HG03196 (cell line): Measurements from ENCODE around the gene SMARCD2.
"Not testable (repeated sequence)": the region's sequence is repeated elsewhere in the genome, so short reads cannot be mapped to it uniquely, and the experiment has no call there.

ENCODE experiments used
- ATAC-seq: cut with Tn5 transposase; IDR thresholded peaks from one replicate; pipeline ENCODE4 v1.9.1; 2021; ENCODE audit not compliant: unreplicated experiment

The SMARCD2 gene

DNA sequence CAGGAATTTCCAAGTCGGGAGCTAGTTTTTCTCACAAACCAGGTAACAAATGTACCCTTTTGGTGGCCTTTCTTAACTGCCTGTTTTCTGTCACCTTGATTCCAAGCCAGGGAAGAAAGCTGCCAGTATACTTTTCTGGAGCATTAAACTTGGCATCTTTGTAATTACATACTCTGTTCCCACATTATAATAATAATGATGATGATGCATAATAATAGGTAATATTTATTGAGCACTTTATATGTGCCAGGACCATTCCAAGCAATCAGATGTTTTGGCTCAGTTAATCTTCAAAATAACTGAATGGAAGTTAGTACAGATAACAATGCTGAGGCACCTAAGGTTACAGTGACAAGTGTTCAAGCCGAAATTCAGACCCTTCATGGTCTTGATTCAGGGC, 26.4 kb downstream of the SMARCD2 start:
- ATAC-seq: no peak

DNA sequence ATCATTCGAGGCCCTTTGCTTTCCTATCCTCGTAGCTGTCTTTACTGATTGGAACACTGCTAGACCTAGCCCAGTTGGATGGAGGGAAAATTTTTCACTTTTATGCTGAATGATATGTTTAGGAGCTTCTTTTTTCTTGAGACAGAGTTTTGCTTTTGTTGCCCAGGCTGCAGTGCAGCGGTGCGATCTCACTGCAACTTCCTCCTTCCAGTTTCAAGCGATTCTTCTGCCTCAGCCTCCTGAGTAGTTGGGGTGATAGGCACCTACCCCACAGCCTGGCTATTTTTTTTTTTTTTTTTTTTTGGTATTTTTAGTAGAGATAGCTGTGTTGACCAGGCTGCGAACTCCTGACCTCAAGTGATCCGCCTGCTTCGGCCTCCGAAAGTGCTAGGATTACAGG, 32.5 kb downstream of the SMARCD2 start:
- ATAC-seq: no peak

DNA sequence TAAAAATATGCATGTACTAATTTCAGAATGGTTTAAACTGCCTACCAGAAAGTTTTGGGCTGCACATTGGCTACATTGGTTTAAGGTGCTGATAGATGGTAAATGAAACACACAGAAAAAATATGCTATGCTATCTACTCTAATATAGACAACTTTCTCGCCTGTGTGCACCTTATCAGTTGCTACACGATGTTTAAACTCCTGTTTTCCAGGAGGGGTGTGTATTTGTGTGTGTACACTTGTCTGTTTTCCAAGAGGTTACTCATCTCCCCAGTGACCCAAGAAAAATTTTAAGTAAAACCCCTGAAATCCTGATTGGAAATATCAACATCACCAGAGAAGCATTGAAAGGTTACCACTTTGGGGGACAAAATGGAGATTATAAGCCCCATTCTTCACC, 36.9 kb downstream of the SMARCD2 start:
- no peak for ATAC-seq

DNA sequence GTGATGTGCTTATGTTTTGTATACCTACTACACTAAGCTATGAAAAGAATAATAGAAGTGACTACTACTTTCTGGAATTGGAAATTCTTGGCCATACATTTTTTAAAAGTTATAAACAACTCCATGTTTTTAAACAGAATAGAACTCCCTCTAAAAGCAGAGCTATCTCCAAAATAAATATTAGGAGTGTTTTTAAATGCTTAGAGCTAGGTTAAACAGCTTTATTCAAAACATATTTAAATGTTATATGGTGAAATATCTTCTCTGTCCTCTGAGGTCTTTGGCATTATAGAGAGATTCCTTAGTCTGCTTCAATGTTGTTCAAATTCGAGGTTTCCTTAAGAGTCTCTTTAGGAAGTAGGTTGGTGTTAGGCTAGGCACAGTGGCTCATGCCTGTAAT, 38.2 kb downstream of the SMARCD2 start:
- ATAC-seq: no peak

DNA sequence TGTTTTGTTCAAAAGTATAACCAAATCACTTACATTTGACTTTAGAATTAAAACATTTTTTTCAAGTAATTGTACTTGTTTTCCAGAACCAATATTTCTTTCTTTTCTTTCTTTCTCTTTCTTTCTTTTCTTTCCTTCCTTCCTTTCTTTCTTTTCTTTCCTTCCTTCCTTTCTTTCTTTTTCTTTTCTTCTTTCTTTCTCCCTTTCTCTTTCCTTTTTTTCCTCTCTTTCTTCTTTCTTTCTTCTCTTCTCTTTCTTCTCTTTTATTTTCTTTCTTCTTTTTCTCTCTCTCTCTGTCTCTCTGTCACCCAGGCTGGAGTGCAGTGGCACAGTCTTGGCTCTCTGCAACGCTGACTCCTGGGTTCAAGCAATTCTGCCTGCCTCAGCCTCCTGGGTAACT, 41.7 kb downstream of the SMARCD2 start:
- ATAC-seq: no peak

DNA sequence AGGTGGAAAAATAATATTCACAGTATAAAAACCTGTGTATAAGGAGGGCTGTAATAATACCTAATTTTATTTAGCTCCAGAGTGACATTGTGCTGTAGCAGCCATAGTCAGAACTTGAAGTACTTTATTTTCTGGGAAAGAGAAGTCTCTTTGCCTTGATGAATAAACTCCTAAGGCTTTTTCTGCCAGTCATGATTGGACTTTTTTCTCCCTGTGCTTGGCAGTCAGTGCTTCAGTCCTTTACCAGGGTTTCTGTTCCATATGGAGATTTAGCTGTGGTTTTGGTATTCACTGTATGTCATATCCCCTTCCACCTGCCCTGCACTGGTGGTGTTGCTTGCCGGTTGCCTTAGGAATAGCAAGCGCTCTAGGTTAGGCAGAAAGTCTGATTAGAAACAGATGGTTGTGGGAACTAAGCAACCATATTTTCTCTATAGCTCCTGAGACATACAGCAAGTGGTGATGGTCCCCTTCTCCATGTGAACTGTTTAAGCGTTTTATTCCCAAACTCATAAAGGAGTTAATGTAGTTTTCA, 43.8 kb downstream of the SMARCD2 start:
- ATAC-seq: no peak

DNA sequence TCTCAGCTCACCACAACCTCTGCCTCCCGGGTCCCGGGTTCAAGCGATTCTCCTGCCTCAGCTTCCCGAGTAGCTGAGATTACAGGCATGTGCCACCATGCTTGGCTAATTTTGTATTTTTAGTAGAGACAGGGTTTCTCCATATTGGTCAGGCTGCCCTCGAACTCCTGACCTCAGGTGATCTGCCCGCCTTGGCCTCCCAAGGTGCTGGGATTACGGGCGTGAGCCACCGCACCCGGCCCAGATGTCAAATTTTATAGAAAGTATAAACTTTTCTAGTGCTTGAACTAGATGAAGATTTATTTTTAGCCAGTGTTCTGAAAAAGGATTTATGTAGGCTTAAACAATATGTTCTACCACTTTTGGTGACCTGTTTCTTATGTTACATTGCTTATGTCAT, 46.1 kb downstream of the SMARCD2 start:
- ATAC-seq: not testable (repeated sequence)

DNA sequence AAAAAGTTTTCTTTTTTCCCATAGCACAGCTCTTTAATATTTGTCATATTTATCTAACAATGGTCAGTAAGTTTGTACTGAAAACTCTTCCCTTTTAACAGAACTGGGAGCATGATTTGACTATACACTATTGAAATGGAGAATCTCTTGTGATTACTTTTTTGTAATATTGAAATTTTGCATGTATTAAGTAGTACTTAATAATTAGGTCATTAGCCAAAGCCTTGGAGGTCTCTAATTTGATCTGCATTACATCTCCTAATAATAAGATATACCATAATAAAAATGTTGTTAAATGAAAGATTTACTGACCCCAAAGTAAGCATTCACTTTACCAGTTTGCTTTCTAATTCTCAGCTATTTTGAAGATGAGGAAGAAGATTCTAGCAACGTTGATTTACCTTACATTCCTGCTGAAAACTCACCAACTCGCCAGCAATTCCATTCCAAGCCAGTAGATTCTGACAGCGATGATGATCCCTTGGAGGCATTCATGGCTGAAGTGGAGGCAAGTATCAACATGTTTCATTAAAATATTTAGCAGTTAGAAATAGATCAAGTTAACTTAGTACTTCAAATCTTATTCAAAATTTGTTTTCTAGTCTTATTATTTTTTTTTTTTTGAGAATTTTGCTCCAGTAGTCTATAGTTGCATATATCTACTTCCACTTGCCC, 50.3 kb downstream of the SMARCD2 start:
- no peak for ATAC-seq

DNA sequence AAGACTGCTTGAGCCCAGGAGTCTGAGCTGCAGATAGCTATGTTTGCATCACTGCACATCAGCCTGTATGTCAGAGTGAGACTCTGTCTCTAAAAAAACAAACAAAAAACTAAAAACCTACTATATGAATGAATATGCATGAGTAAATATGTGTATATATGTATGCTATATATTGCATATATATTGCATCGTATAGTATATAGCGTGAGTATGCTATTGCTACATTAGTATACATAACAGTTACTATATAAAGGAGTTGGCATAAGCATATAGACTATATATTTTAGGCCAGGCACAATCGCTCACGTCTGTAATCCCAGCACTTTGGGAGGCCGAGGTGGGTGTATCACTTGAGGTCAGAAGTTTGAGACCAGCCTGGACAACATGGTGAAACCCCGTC, 52.4 kb downstream of the SMARCD2 start:
- no peak for ATAC-seq

DNA sequence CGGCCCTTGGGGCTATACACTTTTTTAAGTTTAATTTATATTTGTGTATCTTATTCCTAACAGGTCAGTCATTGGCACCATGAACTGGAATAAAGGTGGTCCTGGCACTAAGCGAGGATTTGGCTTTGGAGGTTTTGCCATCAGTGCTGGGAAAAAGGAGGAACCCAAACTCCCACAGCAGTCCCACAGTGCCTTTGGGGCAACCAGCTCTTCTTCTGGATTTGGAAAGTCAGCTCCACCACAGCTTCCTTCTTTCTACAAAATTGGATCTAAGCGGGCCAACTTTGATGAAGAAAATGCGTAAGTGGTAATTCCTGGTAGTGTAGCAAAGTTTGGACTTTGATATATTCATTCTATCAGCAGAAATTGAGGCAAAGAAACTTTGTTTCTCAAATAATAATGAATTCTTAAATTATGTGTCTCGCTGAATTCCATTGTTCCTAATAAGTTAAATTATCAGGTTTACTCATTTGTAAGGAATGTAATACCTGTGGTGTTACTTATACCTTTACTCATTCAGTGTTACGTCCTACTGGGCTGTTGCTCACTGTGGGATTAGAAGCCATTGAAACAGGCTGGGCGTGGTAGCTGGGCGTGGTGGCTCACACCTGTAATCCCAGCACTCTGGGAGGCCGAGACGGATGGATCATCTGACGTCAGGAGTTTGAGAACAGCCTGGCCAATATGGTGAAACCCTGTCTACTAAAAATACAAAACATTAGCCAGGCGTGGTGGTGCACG, 55.3 kb downstream of the SMARCD2 start:
- no peak for ATAC-seq

DNA sequence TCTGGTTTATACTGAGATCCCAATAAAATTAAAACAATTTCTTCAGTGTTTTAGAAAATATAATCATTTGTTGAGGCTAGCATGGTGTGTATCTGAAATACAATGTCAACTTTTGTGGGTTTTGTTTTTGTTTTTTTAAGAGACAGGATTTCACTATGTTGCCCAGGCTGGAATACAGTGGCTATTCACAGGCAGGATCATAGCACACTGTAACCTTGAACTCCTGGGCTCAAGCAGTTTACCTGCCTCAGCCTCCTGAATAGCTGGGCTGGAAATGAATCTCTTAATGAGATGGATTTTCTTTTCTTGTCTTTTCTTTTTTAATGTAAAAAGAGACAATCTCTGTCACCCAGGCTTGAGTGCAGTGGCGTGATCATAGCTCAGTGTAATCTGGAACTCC, 56.4 kb downstream of the SMARCD2 start:
- no peak for ATAC-seq

DNA sequence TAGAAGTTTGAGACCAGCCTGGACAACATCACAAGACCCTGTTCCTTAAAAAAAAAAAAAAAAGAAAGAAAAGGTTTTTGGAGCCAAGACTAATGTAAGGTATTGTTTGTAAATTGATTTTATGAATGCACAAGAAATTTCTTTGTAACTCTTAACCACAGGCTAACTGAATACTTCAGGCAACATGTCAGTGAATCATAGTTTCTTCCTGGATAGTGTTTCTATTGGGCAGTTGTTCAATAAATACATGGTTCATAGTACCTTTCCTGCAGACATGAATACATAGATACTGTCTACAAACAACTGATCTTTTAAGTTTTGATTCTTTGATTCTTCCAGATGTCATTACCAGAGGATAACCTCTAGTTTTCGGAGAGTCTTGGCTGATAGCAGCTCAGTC, 56.9 kb downstream of the SMARCD2 start:
- no peak for ATAC-seq

DNA sequence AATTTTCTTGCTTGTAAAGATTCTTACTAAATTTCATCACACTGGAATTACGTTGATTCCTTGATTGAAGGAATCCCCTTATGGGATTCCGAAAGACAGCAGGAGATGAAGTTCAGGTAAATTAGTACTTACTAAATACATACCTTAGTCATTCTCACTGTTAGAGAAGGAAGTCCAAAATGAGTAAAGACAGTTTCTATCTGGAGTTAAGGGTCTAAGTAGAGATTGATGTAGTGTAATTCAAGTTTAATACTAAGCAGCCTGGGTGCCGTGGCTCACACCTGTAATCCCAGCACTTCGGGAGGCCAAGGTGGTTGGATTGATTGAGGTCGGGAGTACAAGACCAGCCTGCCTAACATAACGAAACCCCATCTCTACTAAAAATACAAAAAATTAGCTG, 59.0 kb downstream of the SMARCD2 start:
- no peak for ATAC-seq
